Motor neuron (in vitro differentiated cells): ENCODE measurements around the gene GSTP1. TPM values are rescaled to one million over a fixed set of nuclear protein-coding genes. Genes with fewer than 3 reads are reported as not detected.

Source experiments
- ATAC-seq, 8 experiments: fragments of 200-7000 bp; cut with Tn5 transposase; replicated peaks in 6 of 8; 2 replicates each; pipeline ENCODE4 v1.8.0; 2021; ENCODE audit warnings: mild to moderate bottlenecking in 8 of 8, moderate library complexity in 8 of 8
- H3K27ac ChIP-seq, 2 donors: fragments of 250-450 bp; sonication (Bioruptor Pico); 2 replicates each; pipeline ENCODE4 v1.9.0; 2021; ENCODE audit warnings: antibody characterized with exemption in 2 of 2, mild to moderate bottlenecking in 2 of 2, moderate library complexity in 1 of 2
- H3K4me1 ChIP-seq, 2 donors: fragments of 250-450 bp; sonication (Bioruptor Pico); replicated peaks in 1 of 2; 2 replicates each; pipeline ENCODE4 v1.6.1; 2021; ENCODE audit warnings: antibody characterized with exemption in 2 of 2, mild to moderate bottlenecking in 2 of 2, moderate library complexity in 1 of 2
- H3K4me3 ChIP-seq, 5 donors: fragments of 250-450 bp; sonication (Bioruptor Pico); 2 replicates each; pipeline ENCODE4 v1.9.0; 2021; ENCODE audit warnings: antibody characterized with exemption in 5 of 5, mild to moderate bottlenecking in 5 of 5, moderate library complexity in 4 of 5
- WGBS, 10 experiments: fragments of 450-650 bp; shearing (Covaris generic); methylation state at CpG; one replicate each; pipeline ENCODE4 v1.0.0; 2022; 5-methylcytosine and 5-hydroxymethylcytosine counted together
- in situ Hi-C, 9 experiments: fragments of 400-800 bp; cut with MboI; loops; one replicate each; pipeline ENCODE4 v1.15.0; 2021; ENCODE audit warnings: low sequenced_read_pairs in 9 of 9, low pct_unique_long_range_greater_than_20kb in 2 of 9; ENCODE audit not compliant: unreplicated experiment in 9 of 9
- total RNA-seq, 8 experiments: library from RNA; unstranded; fragments of 300-600 nt; gene quantifications; 2 replicates each; pipeline versions ENCODE4 v1.2.3 to v1.2.4, GENCODE V29; 2022

The GSTP1 gene
- total RNA-seq, 8 experiments from 2014 or later, result 462 to 1,848 (median 788) TPM

DNA sequence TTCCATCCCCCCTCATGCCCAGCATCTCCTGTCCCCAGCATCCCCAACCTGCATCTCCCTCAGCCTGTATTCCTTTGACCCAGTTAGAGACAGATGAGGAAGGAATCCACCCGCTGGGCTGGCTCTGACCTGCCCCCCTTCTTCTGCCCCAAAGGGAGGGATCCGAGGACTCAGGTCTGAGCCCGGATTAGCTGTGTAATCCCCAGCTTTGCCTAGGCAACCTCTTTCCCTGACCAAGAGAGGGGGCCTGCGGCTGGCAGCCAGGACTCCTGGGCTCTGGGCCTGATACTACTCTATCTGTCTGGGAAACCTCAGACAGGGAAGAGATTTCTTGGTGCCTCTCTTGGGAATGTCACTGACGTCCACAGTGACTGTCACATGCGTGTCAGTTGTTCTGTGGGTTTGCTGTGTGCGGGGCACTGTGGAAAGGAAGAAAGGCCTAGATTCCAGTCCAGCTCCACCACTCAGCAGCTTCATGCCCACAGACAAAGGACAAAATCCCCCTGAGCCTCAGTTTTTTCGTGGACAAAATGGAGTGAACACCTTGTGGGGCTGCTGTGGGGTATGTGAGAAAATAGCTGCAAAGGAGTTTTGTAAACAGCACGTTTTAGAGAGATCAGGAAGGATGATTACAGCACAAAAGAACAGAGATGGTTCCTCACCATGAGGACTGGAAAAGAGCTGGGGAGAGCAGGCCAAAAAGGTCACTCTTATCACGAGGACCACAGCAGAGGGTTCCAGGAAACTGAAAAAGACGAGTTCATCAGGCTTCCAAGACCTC is 21.8 kb downstream of the GSTP1 start:
- WGBS, 10 experiments, result 40 to 83% (median 70%) methylated on average over 1 to 10 of the region's 11 CpGs; no CpG with 5 or more reads in 1 of the 10 experiments
- in situ Hi-C loops, result no loop called here
- Histone ChIP-seq H3K4me3 (no peak overlapping the region), H3K4me1 (peaks cover 12 to 17% of the 10 kb centered on the region in 2 donors), H3K27ac (no peak overlapping the region)
- no peak for ATAC-seq

DNA sequence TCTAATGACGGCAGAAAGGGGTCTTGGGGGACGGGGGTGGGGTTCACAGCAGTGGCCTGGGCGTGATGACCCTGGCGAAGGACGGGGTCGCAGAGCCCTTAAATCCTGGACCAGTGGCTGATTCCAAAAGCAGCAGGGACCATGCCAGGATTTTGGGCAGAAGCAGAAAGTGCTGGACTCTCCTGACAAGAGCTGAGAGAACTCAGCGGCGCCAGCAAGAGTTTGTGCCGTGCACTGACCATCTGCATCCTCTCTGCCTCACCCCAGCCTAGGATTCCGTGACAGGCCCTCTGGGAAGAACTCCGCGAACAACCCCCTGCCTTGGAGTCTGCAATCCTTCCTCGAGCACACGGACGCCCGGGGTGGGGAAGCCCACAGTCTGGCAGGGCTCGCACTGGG is 22.5 kb downstream of the GSTP1 start:
- 0 to 48% (median 6%) methylated on average over 2 to 5 of the region's 17 CpGs; no CpG with 5 or more reads in 5 of the 10 experiments for WGBS, 10 experiments
- peak overlapping the region; percentile 26 to 43 for H3K27ac ChIP-seq
- in situ Hi-C loops, result no loop called here
- peak overlapping the region; percentile 67 to 91 (median 82) for H3K4me3 ChIP-seq
- peaks cover 12 to 17% of the 10 kb centered on the region in 2 donors for H3K4me1 ChIP-seq
- peak in 2 of 8 experiments; percentile 45 to 56 for ATAC-seq

DNA sequence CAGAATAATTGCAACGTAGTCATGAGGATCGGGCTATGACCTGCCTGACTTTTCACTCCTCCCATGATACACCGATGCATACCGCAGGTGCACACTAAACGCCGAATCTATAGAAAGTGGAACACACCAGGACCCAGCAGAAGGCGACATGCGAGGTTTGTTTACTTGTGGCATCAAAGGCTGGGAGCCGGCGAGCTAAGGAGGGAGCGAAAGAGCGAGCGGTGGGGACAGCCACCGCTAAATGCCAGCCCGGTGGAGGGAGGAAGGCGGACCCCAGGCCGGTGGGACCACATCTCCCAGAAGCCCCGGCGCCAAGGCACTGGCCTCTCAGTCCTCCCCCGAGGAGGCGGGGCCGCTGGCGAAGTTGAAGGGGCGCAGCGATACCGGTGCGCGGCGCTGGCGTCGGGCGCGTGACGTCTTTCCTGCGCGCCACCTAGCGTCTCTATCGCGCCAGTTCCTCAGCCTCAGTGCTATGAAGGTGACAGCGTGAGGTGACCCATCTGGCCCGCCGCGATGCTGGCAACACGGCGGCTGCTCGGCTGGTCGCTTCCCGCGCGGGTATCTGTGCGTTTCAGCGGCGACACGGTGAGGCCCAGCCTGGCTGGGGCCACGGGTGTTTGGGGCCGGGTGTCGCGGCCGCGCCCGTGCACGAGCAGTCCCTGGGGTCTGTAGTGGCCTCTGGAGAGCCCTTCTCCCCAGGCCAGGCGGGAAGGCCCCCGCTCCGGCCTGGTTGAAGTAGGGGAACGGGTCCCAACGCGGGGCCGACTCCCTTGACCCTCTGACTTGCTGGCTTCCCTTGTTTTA is 23.1 kb downstream of the GSTP1 start, which contains the start of gene NDUFV1:
Gene NDUFV1, plus strand, starts transcription at position 445 of the 804 bp plus-strand sequence. Its CDS starts 69 bp downstream, at position 514.
- WGBS, 10 experiments, result 0 to 3% (median 0%) methylated on average over 3 to 22 of the region's 69 CpGs; no CpG with 5 or more reads in 3 of the 10 experiments
- ATAC-seq, result peak; percentile 96 to 99 (median 98)
- H3K4me3 ChIP-seq, result peak within 1 kb of the TSS; percentile 67 to 91 (median 82)
- in situ Hi-C loops, result no loop called here
- H3K4me1 ChIP-seq, result peaks cover 12 to 17% of the 10 kb centered on the region in 2 donors
- H3K27ac ChIP-seq, result peak within 1 kb of the TSS; percentile 67 to 80

DNA sequence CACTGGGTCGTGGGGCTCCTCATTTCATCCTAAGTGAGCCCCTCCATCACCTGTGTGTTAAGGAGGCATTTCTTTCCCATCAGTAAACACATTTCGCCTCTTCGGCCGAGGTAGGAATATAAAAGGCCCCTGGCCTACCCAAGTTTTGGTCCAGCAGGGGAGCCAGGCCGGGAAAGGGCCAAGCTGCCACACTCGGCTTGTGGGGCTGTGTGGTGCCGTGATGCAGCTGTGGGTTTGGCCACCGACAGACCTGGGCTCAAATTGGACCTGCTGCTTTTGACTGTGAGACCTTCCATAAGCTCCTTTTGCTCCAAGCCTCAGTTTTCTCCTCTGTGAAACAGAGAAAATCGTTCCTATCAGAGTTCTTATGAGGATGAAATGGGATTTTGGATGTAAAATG is 23.9 kb downstream of the GSTP1 start:
- no peak for ATAC-seq
- in situ Hi-C loops, result no loop called here
- Histone ChIP-seq H3K27ac (peak overlapping the region; percentile 67 to 80), H3K4me3 (peak overlapping the region; percentile 67 to 91 (median 82)), H3K4me1 (peaks cover 12 to 17% of the 10 kb centered on the region in 2 donors)
- 11 to 100% (median 40%) methylated on average over 1 to 7 of the region's 9 CpGs; no CpG with 5 or more reads in 3 of the 10 experiments for WGBS, 10 experiments

DNA sequence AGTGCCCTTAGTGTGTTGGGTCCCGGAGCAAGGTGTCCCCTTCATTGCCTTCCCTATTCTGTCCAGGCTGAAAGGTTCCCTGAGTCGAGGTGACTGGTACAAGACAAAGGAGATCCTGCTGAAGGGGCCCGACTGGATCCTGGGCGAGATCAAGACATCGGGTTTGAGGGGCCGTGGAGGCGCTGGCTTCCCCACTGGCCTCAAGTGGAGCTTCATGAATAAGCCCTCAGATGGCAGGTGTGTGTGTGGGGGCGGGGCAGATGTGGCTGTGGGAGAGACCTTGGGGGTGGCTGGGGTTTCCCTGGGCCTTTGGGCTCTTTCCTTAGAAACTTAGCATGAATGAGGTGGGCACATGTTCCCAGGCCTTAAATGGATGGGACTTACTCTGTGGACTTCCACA is 24.9 kb downstream of the GSTP1 start:
- Histone ChIP-seq H3K4me1 (peaks cover 12 to 13% of the 10 kb centered on the region in 2 donors), H3K27ac (no peak overlapping the region), H3K4me3 (no peak overlapping the region)
- 100% methylated on average over 1 of the region's 8 CpGs; no CpG with 5 or more reads in 8 of the 10 experiments for WGBS, 10 experiments
- no peak for ATAC-seq
- in situ Hi-C loops, result no loop called here

DNA sequence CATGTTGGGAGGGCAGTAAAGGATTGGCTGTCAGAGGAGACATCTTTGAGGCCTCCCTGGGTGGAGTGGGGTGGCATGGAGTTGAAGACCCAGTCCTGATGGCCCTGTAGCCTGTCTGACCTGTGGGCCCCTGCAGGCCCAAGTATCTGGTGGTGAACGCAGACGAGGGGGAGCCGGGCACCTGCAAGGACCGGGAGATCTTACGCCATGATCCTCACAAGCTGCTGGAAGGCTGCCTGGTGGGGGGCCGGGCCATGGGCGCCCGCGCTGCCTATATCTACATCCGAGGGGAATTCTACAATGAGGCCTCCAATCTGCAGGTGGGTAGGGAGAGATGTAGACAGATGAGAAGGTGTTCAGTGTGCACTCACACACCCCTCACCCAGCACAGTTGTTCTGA is 25.7 kb downstream of the GSTP1 start:
- no peak overlapping the region for H3K4me3 ChIP-seq
- peaks cover 10 to 12% of the 10 kb centered on the region in 2 donors for H3K4me1 ChIP-seq
- in situ Hi-C loops, result no loop called here
- WGBS, 10 experiments, result 100% methylated on average over 2 of the region's 10 CpGs; no CpG with 5 or more reads in 9 of the 10 experiments
- H3K27ac ChIP-seq, result no peak overlapping the region
- ATAC-seq, result no peak

DNA sequence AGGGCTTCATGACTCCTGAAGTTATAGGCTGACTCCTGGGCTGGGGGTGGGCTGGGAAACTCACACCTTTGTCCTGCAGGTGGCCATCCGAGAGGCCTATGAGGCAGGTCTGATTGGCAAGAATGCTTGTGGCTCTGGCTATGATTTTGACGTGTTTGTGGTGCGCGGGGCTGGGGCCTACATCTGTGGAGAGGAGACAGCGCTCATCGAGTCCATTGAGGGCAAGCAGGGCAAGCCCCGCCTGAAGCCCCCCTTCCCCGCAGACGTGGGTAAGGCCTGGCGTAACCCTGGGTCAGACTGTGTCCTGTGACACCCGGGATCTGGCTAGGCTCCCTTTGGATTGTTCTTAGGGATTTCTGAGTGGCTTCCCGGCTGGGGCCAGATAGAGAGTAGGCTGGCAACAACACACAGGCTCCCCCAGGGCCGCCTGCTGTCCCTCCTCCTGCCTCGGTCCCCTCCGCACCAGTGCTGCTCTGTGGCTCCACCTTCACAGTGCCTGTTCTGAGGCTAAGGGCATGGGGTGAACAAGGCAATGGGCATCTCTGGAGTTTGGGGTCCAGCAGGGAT is 26.8 kb downstream of the GSTP1 start:
- 70 to 95% (median 92%) methylated on average over 2 to 4 of the region's 15 CpGs; no CpG with 5 or more reads in 6 of the 10 experiments for WGBS, 10 experiments
- in situ Hi-C loops, result no loop called here

DNA sequence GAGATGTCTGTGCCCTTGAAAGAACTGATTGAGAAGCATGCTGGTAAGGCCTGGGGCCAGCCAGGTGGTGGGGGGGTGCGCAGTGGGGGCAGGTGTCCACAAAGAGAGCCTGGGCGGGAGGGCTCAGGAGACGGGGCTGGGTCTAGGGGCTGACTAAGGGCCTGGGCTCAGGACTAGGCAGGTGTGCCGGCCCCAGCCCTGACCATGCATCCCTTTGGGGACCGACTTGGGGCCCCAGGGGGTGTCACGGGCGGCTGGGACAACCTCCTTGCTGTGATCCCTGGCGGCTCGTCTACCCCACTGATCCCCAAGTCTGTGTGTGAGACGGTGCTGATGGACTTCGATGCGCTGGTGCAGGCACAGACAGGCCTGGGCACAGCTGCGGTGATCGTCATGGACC is 27.6 kb downstream of the GSTP1 start:
- in situ Hi-C loops, result no loop called here
- Histone ChIP-seq H3K4me3 (no peak overlapping the region), H3K4me1 (peaks cover 7% of the 10 kb centered on the region in 2 donors), H3K27ac (no peak overlapping the region)
- no peak for ATAC-seq
- 70 to 90% methylated on average over 2 of the region's 14 CpGs; no CpG with 5 or more reads in 8 of the 10 experiments for WGBS, 10 experiments

More for the DNA sequence above, 26.8 kb downstream of the GSTP1 start:
- Histone ChIP-seq H3K4me1 (peaks cover 9 to 12% of the 10 kb centered on the region in 2 donors), H3K27ac (no peak overlapping the region), H3K4me3 (no peak overlapping the region)
- no peak for ATAC-seq

DNA sequence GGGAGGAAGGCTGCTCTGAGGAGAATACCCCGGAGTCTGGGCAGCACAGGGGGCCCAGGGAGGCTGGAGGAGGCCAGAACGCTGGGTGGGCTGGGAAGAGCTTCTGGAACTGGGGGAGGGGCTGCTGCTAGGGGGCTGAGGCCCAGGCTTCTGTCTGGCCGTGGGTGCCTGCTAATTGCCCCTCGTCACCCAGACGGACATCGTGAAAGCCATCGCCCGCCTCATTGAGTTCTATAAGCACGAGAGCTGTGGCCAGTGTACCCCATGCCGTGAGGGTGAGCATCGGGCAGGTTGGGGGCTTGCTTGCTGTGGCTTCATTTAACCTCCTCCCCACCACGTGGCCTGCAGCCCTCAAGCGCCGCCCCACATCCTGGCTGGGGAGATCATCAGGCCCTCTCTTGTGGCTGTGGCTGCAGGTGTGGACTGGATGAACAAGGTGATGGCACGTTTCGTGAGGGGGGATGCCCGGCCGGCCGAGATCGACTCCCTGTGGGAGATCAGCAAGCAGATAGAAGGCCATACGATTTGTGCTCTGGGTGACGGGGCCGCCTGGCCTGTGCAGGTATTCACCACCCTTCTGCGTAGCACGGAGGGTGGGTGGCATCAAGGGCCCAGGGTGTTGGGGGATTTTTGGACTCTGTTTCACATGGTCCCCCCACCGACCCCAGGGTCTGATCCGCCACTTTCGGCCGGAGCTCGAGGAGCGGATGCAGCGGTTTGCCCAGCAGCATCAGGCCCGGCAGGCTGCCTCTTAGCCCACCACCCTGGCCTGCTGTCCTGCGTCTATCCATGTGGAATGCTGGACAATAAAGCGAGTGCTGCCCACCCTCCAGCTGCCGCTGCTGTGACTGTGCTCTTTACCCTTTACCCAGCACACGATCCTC is 28.3 kb downstream of the GSTP1 start:
- peaks cover 6% of the 10 kb centered on the region in 2 donors for H3K4me1 ChIP-seq
- WGBS, 10 experiments, result 77 to 100% (median 81%) methylated on average over 2 to 6 of the region's 37 CpGs; no CpG with 5 or more reads in 7 of the 10 experiments
- H3K4me3 ChIP-seq, result no peak overlapping the region
- ATAC-seq, result no peak
- in situ Hi-C loops, result no loop called here
- no peak overlapping the region for H3K27ac ChIP-seq

DNA sequence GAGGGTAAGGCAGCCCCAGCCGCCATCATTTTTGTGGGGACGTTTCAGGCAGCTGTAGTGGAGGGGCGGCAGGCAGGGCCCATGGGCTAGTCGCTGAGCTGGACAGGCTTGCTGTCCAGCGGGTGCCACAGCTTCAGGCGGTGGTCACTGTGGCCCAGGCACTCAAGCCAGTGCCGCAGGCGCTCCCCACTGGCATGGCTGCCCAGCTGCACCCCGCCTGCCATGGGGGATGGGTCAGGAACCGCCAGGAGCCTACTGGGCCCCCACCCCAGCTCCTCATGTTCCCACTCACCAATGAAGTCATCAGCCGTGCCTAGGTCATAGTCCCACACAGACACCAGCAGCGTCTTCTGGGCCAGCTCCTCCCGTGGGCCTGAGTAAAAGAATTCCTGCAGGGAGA is 29.1 kb downstream of the GSTP1 start:
- no peak overlapping the region for H3K4me3 ChIP-seq
- H3K4me1 ChIP-seq, result peaks cover 1 to 2% of the 10 kb centered on the region in 2 donors
- WGBS, 10 experiments, result 60% methylated on average over 1 of the region's 13 CpGs; no CpG with 5 or more reads in 9 of the 10 experiments
- ATAC-seq, result no peak
- in situ Hi-C loops, result no loop called here
- H3K27ac ChIP-seq, result no peak overlapping the region

DNA sequence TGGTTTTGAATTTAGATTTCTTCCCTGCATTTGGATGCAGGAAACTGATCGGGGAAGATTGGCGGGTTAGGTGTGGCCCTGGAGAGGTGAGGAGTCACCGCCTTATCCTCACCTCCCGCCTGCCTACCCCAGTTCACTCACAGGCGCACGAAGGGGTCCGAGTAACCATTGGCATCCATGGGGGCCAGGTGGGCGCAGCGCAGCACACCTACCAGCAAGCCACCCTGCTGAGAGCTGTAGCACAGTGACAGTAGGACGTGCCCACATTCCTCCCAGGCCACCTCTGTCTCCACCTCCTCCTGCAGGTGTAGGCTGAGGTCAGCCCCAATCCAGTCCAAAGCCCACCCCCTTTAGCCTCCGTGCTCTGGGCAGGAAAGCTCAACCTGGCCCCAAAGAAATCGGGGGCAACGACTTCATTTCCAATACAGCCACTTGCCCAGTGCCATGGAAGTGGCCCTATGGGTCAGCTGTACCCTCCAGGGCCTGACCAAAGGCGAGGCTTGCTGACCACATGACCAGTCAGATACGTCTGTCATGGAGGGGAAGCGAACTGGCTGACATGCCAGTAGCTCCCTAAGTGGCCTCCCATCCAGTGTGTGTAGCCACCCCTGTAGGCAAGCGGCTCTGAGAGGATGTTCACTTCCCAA is 29.8 kb downstream of the GSTP1 start:
- Histone ChIP-seq H3K4me1 (no peaks in the 10 kb centered on the region), H3K4me3 (no peak overlapping the region), H3K27ac (no peak overlapping the region)
- ATAC-seq, result peak in 5 of 8 experiments; percentile 3 to 12 (median 6)
- in situ Hi-C loops, result no loop called here
- WGBS, 10 experiments, result 70 to 100% (median 90%) methylated on average over 1 to 9 of the region's 17 CpGs; no CpG with 5 or more reads in 4 of the 10 experiments
